HG02642 (cell line): ENCODE results near the gene RADIL.

ENCODE experiments used
- ATAC-seq: cut with Tn5 transposase; IDR thresholded peaks from one replicate; pipeline ENCODE4 v1.9.1; 2021; ENCODE audit warnings: mild to moderate bottlenecking; ENCODE audit not compliant: unreplicated experiment, poor library complexity

The RADIL gene

DNA sequence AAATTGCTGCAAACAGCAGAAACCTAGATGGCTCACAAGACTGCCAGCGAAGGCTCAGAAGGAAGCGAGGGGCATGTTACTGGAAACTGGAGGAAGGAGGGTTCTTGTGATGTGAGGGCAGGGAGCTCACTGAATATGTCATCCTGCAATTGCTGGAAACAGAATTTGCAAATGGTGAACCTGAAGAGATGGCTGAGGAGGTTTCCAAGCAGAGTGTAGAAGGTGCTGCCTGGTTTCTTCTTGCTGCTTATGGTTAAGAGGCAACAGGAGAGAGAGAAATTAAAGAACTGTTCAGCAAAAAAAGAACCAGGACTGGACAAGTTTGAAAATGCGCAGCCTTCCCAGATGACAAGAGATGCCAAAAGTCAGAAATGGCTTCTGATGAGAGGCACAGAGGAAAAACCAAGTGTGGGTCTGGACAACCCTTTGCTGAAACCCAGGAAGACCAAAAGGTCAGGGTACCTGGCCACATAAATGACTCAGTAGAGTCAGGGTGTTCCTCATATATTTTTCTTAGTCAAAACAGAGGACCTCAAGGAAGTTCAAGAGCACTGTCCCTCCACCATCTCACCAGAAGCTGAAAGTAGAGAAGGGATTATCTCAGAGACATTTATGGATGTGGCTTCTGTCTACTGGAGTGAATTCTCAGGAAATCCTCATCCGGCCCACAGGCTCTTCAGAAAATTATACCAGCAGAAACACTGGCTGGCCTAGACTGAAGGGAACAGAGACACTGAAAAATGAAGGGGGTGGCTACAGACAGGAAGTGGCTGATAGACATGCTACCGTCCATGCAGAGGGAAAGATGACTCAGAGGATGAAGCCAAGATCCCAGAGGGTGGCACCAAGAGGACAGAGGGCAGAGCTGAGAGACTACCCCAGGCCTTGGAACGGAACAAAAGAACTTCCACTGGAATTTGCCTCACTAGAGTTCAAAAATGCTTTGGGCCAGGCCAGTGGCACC is 31.8 kb downstream of the RADIL start:
- ATAC-seq = no peak

DNA sequence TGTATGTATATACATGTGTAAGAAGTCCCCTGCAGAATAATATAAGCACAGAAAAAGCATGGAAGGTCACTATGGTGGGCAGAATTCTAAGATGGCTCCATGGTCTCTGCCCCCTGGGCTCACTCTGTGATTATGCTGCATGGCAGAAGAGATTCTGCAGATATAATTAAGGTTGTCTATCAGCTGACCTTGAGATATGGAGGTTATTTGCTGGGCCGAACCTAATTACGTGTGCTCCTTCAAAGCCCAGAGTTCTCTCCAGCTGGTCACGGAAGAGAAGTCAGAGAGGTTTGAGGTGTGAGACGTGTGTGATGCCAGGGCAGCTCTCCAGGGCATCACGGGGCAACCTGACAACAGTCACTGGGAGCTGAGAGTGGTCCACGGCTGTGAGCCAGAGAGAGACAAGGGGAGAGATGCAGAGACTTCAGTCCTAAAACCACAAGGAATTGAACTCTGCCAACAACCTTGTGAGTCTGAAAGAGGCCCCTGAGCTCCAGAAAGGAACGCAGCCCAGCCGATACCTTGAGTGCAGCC is 33.2 kb downstream of the RADIL start:
- ATAC-seq = no peak

DNA sequence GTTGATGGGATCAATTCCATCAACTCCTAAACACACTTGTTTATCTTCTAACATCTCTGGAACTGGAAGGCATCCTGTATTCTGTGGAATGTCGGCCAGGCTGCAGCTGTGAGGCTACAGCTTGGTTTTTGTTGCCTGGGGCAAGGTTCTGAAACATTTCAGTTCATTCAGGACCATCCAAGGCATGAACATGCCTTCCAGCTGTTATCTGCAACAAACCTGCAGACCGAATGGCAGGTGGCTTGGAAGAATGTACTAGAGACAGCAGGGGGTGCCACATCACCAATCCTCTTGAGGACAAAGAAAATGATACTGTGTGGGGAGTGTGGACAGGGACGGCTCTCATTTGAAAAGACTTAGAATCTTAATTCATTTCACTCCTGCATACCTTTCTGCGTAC is 34.1 kb downstream of the RADIL start:
- no peak for ATAC-seq

DNA sequence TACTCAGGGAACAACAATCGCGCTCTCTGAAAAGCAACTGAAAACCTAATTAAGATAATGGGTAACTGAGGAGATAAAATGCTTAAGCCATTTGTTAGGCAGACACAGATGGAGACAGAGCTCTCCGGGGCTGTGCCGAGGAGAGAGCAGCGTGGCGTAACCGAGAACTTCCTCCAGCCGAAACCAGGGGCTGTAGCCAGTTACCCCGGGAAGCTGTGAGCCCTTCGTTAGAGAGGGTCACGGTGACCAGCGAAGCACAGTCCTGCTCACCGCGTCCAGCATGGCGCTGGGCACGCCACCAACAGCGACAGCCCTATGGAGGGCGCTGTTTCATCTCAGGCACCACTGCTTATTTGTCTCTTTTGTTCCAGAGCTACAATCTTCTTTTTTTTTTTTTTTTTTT is 37.8 kb downstream of the RADIL start:
- no peak for ATAC-seq

DNA sequence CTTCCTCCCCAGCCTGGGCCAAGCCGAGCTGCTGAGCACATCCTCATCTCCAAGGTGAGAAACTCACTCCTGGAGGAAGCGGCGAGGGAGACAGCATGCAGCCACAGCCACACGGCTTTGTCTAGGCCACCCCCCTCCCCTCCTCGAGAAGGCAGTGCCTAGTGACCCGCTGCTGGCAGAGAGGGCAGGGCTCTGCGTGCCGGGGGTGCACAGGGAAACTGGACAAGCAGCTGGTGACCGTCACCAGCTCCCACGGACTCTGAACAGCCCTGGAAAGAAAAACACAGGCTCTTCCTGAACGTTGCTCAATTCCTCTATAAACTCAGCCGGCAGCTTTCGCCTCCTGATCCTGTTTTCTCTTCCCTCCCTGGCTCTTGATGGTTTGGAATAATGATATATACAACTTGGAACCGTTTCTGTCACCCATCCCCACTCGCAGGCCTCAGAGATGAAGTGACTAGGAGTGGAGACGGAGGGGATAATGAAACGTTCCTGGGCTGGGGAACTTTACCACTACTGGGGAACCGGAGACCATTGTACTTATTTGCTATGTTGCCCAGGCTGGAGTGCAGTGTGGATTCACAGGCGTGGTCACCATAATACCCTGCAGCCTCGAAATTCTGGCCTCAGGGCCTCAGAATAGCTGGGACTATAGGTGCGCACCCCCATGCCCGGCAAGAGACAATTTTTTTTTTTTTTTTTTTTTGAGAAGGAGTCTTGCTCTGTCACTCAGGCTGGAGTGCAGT is 41.0 kb downstream of the RADIL start:
- ATAC-seq = no peak

DNA sequence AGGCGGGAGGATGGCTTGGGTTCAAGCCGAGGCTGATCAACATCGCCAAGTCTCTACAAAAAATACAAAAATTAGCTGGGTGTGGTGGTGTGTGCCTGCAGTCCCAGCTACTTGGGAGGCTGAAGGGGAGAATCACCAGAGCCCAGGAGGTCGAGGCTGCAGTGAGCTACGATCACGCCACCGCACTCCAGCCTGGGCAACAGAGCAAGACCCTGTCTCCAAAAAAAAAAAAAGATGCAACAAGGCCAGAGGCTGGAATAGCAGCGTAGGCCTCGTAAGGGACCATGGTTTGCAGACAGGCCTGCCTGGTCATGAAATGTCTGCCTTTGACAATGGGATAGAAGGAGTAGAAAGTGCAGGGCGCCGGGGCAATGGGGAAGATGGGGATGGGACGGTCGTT is 41.7 kb downstream of the RADIL start:
- no peak for ATAC-seq

DNA sequence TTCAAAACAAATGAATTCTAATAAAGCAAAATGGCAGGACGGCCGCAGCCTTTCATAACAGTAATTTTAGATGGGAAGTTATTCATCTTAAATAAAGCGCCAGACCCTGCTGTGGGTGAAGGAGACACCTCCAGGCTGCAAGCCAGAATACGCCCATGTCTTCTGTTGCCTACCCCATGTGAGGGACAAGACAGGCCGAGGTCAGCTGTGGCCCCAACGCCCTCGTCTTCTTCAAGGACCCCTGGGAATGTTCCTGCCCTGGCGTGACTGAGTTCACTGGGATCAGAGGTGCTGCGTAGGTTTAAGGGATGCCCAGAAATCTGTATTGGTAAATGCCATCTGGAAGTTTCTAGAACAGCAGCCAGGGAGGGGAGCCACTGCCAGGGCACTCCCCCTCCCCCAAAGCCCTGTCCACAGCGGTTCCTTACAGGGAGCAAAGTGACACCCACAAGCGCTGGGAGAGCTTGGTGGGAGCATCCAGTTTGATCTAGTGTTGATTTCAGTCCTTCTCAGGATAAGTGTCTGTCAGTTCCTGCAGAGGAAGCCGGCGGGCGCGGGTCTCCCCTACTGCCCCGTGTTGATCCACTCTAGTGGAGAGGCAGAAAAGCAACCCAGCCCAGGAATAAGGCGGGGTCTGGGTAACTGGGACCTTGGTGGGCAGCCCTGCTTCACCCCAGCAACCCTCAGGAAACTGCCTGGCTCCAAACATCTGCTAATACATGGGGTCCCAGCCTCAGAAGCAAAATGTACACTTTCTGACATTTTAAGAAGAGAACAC is 42.3 kb downstream of the RADIL start:
- no peak for ATAC-seq

DNA sequence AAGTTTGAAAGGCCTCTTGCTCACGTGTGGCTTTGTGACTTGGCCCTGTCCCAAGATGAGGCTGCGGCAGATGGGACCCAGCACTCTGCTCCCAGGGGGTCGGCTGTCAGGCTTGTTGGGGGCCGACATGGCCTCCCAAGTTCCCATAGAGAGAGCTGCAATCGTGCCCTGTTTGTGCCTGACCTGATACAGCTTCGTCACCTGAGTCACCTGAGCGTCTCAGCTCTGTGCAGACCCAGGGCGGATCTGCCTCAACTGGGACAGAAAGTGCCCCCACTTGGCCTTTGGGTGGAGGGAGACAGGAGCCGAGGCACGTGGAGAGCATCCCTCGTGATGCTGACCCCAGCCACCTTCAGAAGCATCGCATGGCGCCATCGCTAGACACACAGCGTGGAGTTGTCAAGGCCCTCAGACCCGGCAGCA is 43.4 kb downstream of the RADIL start:
- no peak for ATAC-seq

DNA sequence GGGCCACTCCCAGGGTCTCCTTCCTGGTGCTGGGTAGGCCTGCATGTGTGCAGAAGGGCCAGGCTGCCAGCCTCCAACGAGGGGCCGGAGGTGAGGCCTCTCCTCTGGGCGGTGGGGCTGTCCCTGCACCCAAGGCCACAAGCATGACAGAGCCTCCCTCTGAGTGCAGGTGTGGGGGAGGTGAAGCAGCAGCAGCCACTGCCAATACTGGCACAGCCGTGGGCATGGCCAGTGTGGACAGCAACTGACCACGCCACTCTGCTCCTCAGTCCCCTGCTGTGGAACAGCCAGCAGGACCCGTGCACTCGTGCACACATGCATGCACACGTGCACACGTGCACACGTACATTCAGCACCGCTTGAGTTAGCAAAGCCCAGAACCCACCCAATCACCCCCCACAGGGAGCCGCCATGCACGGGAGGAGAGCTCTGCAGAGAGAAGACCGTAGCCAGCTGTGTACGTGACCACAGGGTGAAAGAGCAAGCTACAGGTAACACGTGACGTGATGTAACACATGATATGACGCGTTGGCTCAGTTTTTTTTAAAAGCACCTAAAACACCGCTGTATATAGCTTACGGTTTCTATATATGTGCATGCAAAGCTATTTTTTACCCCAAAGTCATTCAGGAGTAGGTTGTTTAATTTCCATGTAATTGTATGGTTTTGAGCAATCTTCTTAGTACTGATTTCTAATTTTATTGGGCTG is 44.7 kb downstream of the RADIL start:
- no peak for ATAC-seq

DNA sequence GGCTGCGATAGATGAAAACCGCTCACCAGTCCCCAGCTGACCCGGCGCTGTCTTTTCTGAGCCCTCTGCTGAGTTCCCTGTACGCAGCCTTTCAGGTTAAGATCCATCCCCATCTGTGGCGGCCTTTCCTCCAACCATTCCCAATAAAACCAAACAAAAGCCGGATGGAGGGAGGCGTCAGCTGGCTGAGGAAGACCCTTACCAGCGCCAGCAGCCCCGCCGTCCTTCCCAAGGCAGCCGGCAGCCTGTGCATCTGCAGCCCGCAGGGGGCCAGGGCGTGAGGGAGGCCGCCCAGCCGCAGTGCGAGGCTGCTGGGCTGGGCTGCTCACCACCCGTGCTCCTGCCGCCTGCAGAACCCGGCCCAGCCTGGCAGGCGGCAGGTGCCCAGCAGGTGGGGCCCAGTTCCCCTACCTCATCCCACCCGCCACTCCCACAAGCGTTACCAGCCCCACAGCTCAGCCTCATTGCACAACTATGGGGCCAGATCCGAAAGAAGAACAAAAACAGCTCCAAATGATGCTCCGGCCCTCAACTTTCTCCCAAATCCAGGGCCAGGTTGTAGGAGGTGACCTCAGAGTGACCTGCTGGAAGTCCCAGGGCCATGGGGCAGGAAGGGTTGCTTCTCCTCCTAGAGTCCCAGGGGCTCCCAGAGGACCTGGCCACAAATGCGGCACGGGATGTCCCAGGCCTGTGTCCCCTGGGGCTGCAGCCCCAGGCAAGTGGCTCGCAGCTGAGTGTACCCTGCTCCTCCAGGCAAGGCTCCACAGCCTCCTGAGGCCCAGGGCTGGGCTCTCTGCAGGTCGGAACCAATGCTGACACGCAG is 45.5 kb downstream of the RADIL start:
- no peak for ATAC-seq

DNA sequence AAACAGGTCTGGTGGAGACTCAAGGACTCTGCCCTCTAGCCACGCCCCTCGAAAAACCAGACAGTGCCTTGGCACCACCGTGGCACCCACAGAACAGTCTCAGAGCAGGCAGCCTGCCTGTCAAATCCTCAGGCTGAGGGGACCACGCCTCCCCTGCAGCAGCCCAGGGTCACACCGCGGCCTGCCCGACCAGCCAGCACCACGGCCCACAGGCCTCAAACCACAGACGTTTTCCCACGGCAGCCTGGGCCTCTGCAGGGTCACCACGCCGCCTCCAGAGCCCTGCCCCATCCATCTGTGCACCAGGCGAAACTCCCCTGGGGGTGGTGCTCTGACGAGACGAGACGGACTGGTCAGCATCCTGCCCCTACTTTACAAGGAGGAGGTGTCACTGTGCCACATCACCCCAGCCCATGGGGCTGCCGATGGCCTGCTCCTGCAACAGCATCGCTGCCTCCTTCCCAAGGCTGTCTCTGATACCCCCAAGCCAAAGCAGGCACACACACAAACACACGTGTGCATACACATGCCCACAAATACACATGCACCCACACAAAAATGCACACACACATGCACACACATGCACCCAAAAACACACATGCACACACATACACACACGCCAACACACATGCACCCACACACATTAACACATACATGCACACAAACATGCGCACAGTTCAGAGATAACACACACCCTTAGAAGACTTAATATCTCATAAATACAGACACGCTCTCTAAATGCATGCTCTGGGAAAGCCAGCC is 46.3 kb downstream of the RADIL start:
- ATAC-seq = no peak

DNA sequence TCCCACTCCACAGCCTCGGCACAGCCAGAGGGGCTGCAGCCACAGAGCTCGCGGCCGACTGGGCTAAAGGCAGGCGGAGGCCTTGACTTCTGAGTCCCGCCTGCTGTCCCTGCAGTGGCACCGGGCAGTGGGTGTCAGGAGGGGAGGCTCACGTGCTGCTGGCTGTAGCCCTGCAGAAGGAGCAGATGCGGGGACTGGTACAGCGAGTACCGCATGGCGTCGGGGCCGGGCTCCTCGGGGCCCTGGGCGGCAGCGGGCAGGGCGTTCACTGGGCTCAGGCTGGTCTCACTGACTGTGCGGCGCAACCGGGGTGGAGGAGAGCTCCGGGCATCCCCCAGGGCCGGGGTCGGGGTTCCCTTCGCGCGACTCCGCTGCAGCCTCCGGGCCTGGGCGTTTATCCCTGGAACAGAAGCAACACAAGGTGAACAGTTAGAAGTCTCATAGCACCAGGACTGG is 47.3 kb downstream of the RADIL start:
- no peak for ATAC-seq

DNA sequence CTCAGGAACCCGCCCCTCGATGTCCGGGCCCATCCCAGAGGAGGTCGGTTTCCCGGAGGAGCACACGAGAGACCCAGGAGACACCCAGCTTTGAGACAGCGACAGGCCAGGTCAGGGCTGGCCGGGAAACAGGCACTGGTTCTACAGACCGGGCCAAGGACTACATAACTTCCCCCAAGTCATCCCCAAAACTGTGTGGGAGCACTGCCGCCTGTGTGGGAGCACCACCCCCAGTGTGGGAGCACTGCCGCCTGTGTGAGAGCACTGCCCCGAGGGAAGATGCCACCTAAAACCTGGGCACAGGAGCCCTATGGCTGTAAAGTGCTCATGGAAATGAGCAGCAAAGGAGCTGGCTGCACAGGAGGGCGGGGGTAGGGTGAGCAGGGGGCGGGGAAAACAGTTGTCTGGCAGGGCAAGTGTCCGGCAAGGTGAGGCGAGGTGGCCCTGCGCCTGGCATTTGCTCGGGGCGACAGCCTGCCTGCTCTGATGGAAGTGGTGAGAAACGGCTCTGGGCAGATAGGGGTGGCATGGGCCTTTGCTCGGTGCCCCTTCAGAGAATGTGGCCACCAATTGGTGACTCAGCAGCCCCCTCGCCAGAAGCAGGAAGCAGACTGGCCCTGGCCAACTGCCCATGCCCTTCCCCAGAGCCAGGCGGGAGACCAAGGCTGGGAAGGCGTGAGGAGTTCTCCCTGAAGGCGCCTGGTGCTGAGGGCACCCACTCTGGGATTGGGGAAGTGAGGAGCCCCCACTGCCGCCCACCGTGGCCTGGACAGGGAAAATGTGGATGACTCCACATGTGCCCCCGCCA is 47.9 kb downstream of the RADIL start:
- ATAC-seq = no peak

DNA sequence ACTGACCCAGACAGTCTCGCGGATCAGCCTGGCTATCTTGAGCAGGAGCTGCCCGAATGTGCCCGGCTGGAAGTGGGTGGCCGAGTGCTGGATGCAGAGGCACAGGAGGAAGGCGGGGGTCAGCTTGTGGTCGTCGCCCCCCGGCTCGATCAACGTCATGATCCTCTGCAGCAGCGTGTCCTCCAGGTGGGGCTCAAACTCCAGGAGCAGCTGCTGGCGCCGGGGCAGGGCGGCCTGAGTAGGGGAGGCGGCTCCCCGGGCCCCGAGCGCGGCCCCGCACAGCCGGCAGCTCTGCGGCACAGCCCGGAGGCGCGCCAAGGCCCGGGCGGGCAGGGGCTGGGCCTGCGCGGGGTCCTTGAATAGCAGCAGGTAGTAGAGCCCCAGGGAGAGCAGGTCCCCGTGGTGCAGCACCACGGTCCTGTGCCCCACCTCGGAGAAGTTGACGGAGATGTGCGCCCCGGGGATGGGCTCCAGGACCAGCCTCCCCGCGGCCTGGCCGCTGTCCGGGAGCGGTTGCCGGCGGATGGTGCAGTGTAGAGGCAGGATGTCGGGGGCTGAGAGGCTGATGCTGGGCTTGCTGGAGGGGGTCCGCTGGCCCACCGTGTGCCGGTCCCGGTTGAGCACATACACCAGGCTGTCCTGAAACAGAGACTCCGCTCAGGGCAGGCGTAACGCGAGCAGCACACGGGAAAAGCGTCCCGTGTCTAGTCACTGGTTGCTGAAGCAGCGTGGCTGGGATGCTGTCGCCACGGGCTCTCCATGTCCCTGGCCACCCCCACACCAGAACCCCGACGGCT is 48.7 kb downstream of the RADIL start:
- no peak for ATAC-seq

DNA sequence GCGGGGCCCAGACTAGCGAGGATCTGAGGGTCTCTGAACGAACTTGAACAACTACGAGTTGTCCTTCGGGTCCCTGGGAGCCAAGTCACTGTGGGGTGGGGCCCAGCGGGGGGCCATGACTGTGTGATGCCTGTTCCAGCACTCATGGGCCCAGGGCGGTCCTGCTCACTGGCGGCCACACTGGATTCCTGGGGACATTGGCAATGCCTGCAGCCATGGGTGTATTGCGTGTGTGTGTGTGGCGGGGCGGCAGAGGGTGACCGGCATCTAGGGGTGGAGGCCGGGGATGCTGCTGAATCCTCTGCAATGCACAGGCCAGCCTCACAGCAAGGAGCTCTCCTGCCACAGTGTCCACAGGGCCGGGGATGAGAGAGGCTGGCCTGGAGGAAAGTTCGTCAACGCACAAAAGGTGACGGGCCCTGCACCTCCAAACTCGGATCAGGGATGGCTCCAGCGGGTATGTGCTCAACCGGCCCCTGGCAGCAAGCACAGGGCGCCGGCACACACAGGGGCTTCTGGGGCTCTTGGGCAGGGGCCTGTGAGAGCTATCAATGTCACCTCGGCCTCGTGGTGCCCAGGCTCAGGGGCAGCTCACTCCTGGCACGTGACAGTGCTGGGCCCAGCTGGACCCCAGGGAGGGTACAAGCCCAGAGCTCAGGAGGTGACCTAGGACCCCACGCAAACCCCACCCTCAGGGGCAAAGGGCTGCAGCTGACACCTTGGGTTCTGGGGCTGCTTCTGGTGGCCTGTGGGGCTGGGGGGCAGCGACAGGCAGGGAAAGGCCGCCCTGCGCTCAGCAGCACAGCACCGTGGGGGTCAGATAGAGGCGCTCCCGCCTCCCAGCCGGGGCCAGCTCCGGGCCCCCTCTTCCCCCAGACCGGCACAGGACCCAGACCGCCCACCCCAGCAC is 49.6 kb downstream of the RADIL start:
- ATAC-seq = no peak

DNA sequence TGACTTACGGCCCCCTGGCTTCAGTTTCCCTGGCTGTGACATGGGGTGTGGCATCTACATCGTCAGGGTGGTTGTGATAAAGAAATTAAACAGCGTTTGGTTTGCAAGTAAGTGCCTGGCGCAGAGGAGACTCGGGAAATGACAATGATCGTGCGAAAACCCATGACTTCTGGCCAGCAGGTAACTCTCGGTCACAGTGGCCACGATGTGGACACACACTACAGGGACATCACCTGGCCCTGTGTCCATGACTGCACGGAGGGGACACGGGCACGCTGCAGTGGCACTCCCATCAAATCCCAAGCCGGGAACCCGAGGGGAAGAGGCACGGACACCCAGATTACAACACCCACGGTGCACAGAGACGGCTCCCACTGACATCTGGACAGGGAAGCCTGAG is 50.3 kb downstream of the RADIL start:
- no peak for ATAC-seq
